ENCODE results near the gene CACNA1G.

Gene CACNA1G

GRCh38 chr17:50613007-50613992 is 52.8 kb downstream of the CACNA1G start:
- no peak overlapping the region for H3K4me3 Mint-ChIP-seq
- no peaks in the 10 kb centered on the region for H3K36me3 Mint-ChIP-seq
- no peaks in the 10 kb centered on the region for H3K9me3 Mint-ChIP-seq
- H3K4me1 Mint-ChIP-seq, result peaks cover 12% of the 10 kb centered on the region
- ATAC-seq (no peak), DNase-seq (ENCODE audit: low spot score in 2 of 2) (no peak)
- no peak overlapping the region for H3K27ac Mint-ChIP-seq

GRCh38 chr17:50614471-50615051 is 54.0 kb downstream of the CACNA1G start:
- ATAC-seq (no peak), DNase-seq (ENCODE audit: low spot score in 2 of 2) (no peak)
- H3K9me3 Mint-ChIP-seq, result no peaks in the 10 kb centered on the region
- H3K36me3 Mint-ChIP-seq, result no peaks in the 10 kb centered on the region
- H3K4me3 Mint-ChIP-seq, result no peak overlapping the region
- H3K27ac Mint-ChIP-seq, result peak overlapping the region; percentile 60
- peaks cover 12% of the 10 kb centered on the region for H3K4me1 Mint-ChIP-seq

GRCh38 chr17:50615828-50616227 is 55.3 kb downstream of the CACNA1G start:
- H3K4me3 Mint-ChIP-seq, result no peak overlapping the region
- ATAC-seq, result no peak
- no peaks in the 10 kb centered on the region for H3K36me3 Mint-ChIP-seq
- no peaks in the 10 kb centered on the region for H3K9me3 Mint-ChIP-seq
- DNase-seq (ENCODE audit: low spot score in 2 of 2), result no peak
- peaks cover 12% of the 10 kb centered on the region for H3K4me1 Mint-ChIP-seq
- peak overlapping the region; percentile 26 for H3K27ac Mint-ChIP-seq

- DNase-seq (ENCODE audit: low spot score in 2 of 2) (no peak), ATAC-seq (no peak)
- H3K27ac Mint-ChIP-seq, result no peak overlapping the region
- H3K4me1 Mint-ChIP-seq, result peaks cover 12% of the 10 kb centered on the region
- H3K36me3 Mint-ChIP-seq, result no peaks in the 10 kb centered on the region
- H3K4me3 Mint-ChIP-seq, result no peak overlapping the region
- no peaks in the 10 kb centered on the region for H3K9me3 Mint-ChIP-seq
These were observed 57.8 kb downstream of the CACNA1G start for GRCh38 chr17:50618300-50618699.

GRCh38 chr17:50618941-50619340 is 58.4 kb downstream of the CACNA1G start:
- H3K4me3 Mint-ChIP-seq, result no peak overlapping the region
- peaks cover 11% of the 10 kb centered on the region for H3K4me1 Mint-ChIP-seq
- no peak overlapping the region for H3K27ac Mint-ChIP-seq
- DNase-seq (ENCODE audit: low spot score in 2 of 2) (no peak), ATAC-seq (no peak)
- H3K36me3 Mint-ChIP-seq, result no peaks in the 10 kb centered on the region
- no peaks in the 10 kb centered on the region for H3K9me3 Mint-ChIP-seq

GRCh38 chr17:50619489-50619888 is 59.0 kb downstream of the CACNA1G start:
- DNase-seq (ENCODE audit: low spot score in 2 of 2) (no peak), ATAC-seq (no peak)
- H3K4me3 Mint-ChIP-seq, result no peak overlapping the region
- no peaks in the 10 kb centered on the region for H3K36me3 Mint-ChIP-seq
- no peak overlapping the region for H3K27ac Mint-ChIP-seq
- H3K9me3 Mint-ChIP-seq, result no peaks in the 10 kb centered on the region
- H3K4me1 Mint-ChIP-seq, result peaks cover 6% of the 10 kb centered on the region

GRCh38 chr17:50620237-50620636 is 59.7 kb downstream of the CACNA1G start:
- Mint-ChIP-seq H3K27ac (no peak overlapping the region), H3K4me3 (no peak overlapping the region), H3K36me3 (no peaks in the 10 kb centered on the region), H3K4me1 (no peaks in the 10 kb centered on the region), H3K9me3 (no peaks in the 10 kb centered on the region)
- DNase-seq (ENCODE audit: low spot score in 2 of 2) (no peak), ATAC-seq (no peak)

GRCh38 chr17:50620858-50621257 is 60.3 kb downstream of the CACNA1G start:
- Mint-ChIP-seq H3K4me1 (no peaks in the 10 kb centered on the region), H3K27ac (no peak overlapping the region), H3K4me3 (no peak overlapping the region), H3K9me3 (no peaks in the 10 kb centered on the region), H3K36me3 (no peaks in the 10 kb centered on the region)
- ATAC-seq (no peak), DNase-seq (ENCODE audit: low spot score in 2 of 2) (no peak)

GRCh38 chr17:50621574-50622031 is 61.1 kb downstream of the CACNA1G start:
- no peak for DNase-seq (ENCODE audit: low spot score in 2 of 2)
- Mint-ChIP-seq H3K27ac (no peak overlapping the region), H3K4me3 (no peak overlapping the region), H3K36me3 (no peaks in the 10 kb centered on the region), H3K4me1 (no peaks in the 10 kb centered on the region), H3K9me3 (no peaks in the 10 kb centered on the region)
- no peak for ATAC-seq

GRCh38 chr17:50624321-50624934 is 63.9 kb downstream of the CACNA1G start:
- Mint-ChIP-seq H3K4me3 (no peak overlapping the region), H3K27ac (no peak overlapping the region), H3K36me3 (no peaks in the 10 kb centered on the region), H3K4me1 (peaks cover 7% of the 10 kb centered on the region), H3K9me3 (no peaks in the 10 kb centered on the region)
- DNase-seq (ENCODE audit: low spot score in 2 of 2), result no peak
- ATAC-seq, result no peak

GRCh38 chr17:50625032-50625871 is 64.7 kb downstream of the CACNA1G start:
- ATAC-seq, result no peak
- no peaks in the 10 kb centered on the region for H3K36me3 Mint-ChIP-seq
- no peak overlapping the region for H3K4me3 Mint-ChIP-seq
- peaks cover 7% of the 10 kb centered on the region for H3K4me1 Mint-ChIP-seq
- no peaks in the 10 kb centered on the region for H3K9me3 Mint-ChIP-seq
- DNase-seq (ENCODE audit: low spot score in 2 of 2), result no peak
- H3K27ac Mint-ChIP-seq, result peak overlapping the region; percentile 13

- no peaks in the 10 kb centered on the region for H3K36me3 Mint-ChIP-seq
- peaks cover 13% of the 10 kb centered on the region for H3K4me1 Mint-ChIP-seq
- ATAC-seq (peak; percentile 74), DNase-seq (ENCODE audit: low spot score in 2 of 2) (peak; percentile 40 to 77)
- no peaks in the 10 kb centered on the region for H3K9me3 Mint-ChIP-seq
- no peak overlapping the region for H3K27ac Mint-ChIP-seq
- no peak overlapping the region for H3K4me3 Mint-ChIP-seq
These were observed 65.6 kb downstream of the CACNA1G start for GRCh38 chr17:50626037-50626574.

GRCh38 chr17:50627036-50627781 is 66.7 kb downstream of the CACNA1G start:
- no peak for ATAC-seq
- H3K4me1 Mint-ChIP-seq, result peaks cover 21% of the 10 kb centered on the region

More at GRCh38 chr17:50627036-50627781, 66.7 kb downstream of the CACNA1G start:
- Mint-ChIP-seq H3K4me3 (no peak overlapping the region), H3K36me3 (no peaks in the 10 kb centered on the region), H3K27ac (no peak overlapping the region), H3K9me3 (no peaks in the 10 kb centered on the region)
- no peak for DNase-seq (ENCODE audit: low spot score in 2 of 2)

Measured in stimulated activated effector memory CD8-positive, alpha-beta T cell treated with anti-CD3 and anti-CD28 coated beads, Interleukin-12 subunit alpha, Interleukin-12 subunit beta, amount 100 ng/mL, for 72 hours (primary cell).